GM21786 (cell line): ENCODE data around the gene CAPZA3.
"Not testable (repeated sequence)": the region's sequence is repeated elsewhere in the genome, so short reads cannot be mapped to it uniquely, and the experiment has no call there.

ENCODE experiments used
- ATAC-seq: cut with Tn5 transposase; IDR thresholded peaks from one replicate; pipeline ENCODE4 v1.9.1; 2021; ENCODE audit not compliant: unreplicated experiment

The CAPZA3 gene

GRCh38 chr12:18753481-18754123, 15.7 kb downstream of the CAPZA3 start:
- ATAC-seq = no peak

- no peak for ATAC-seq
Measured at GRCh38 chr12:18754124-18754707, 16.3 kb downstream of the CAPZA3 start.

GRCh38 chr12:18755341-18755740, 17.4 kb downstream of the CAPZA3 start:
- no peak for ATAC-seq

GRCh38 chr12:18766479-18766878, 28.6 kb downstream of the CAPZA3 start:
- not testable (repeated sequence) for ATAC-seq

- ATAC-seq = no peak
Measured at GRCh38 chr12:18782827-18783226, 44.9 kb downstream of the CAPZA3 start.

- not testable (repeated sequence) for ATAC-seq
Measured at GRCh38 chr12:18785465-18785864, 47.5 kb downstream of the CAPZA3 start.
